ENCODE results near the gene CDK4.

DNA sequence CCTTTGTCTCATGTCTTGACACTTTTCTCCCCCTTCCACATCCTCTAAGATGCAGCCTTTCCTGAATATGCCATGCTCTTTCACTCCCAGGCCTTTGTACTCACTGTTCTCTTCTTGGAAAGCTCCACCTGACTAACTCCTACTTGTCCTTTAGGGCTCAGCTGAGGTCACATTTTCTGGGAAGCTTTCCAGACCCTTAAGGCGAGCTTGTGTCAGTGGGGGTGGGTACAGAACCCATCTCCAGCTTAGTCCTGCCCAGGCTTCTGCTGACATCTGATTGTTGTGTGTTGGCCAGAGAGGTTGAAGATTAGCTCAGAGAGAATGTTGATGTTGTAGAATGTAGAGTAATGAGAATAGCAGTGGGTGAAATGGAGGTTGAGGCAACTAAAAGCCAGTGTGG is 27.6 kb upstream of the CDK4 start:
- TF ChIP-seq POLR2AphosphoS5 (IDR thresholded peaks at IDR 0.05; ENCODE audit: low read depth, low read length) (no peak), POLR2A (IDR thresholded peaks at IDR 0.05; ENCODE audit: low read depth, low read length) (no peak), TAF1 (IDR thresholded peaks at IDR 0.05; ENCODE audit: borderline replicate concordance, low read depth, low read length) (no peak)
